Gastrocnemius medialis (tissue), 4 donors: Measurements from ENCODE around the gene STX3. TPM values are rescaled to one million over a fixed set of nuclear protein-coding genes. Genes with fewer than 3 reads are reported as not detected.
A peak's percentile ranks its signal among the peaks of the same experiment; 100 is the strongest.

Experiments
- ATAC-seq, 2 donors: fragments of 150-250 bp; one replicate each; pipeline ENCODE4 v1.9.1; 2016
- DNase-seq, 2 donors: peaks; one replicate each; pipeline ENCODE4 v3.0.0-alpha.2; 2019
- H3K27ac ChIP-seq, 4 donors: fragments of 200-600 bp; sonication (generic); 1 replicate in 1 of 4; 2 replicates in 3 of 4; pipeline ENCODE4 v1.5.1; 2016 to 2018; ENCODE audit warnings: mild to moderate bottlenecking in 2 of 4, moderate library complexity in 1 of 4
- H3K27me3 ChIP-seq, 3 donors: fragments of 200-600 bp; sonication (generic) in 2 of 3; 1 replicate in 1 of 3; 2 replicates in 2 of 3; pipeline versions ENCODE4 v1.5.1 to v1.6.0; 2016 to 2019; ENCODE audit warnings: mild to moderate bottlenecking in 1 of 3, moderate library complexity in 1 of 3
- H3K36me3 ChIP-seq, 2 donors: fragments of 200-600 bp; sonication (generic) in 1 of 2; one replicate each; pipeline ENCODE4 v1.5.1; 2017 to 2018
- H3K4me1 ChIP-seq, 2 donors: fragments of 200-600 bp; sonication (generic) in 1 of 2; one replicate each; pipeline ENCODE4 v1.5.1; 2016 to 2017; ENCODE audit warnings: mild to moderate bottlenecking in 2 of 2
- H3K4me3 ChIP-seq, 4 donors: fragments of 200-600 bp; sonication (generic) in 3 of 4; 1 replicate in 1 of 4; 2 replicates in 3 of 4; pipeline ENCODE4 v1.5.1; 2016 to 2019; ENCODE audit warnings: mild to moderate bottlenecking in 2 of 4
- H3K9me3 ChIP-seq, 3 donors: fragments of 200-600 bp; sonication (generic) in 2 of 3; 1 replicate in 1 of 3; 2 replicates in 2 of 3; pipeline ENCODE4 v1.5.1; 2016 to 2019
- POLR2A ChIP-seq, 2 donors: fragments of 450-650 bp; IDR thresholded peaks; one replicate each; pipeline ENCODE4 v1.6.1; 2017; ENCODE audit warnings: antibody characterized with exemption in 2 of 2, mild to moderate bottlenecking in 2 of 2, moderate library complexity in 2 of 2
- in situ Hi-C, 4 donors: fragments of 200-750 bp; cut with MboI; loops; one replicate each; pipeline versions ENCODE4 v1.15.0 to v1.8.0; 2017; ENCODE audit warnings: low sequenced_read_pairs in 4 of 4
- intact Hi-C: fragments of 100-400 bp; cut with DNase I; formaldehyde crosslinking; loops from one replicate; pipeline ENCODE4 v1.15.1; 2023; ENCODE audit warnings: low total_unique reads
- total RNA-seq, 4 donors: library from RNA; depleted of rRNA; stranded (reverse); fragments of >200 nt; gene quantifications; one replicate each; pipeline versions ENCODE4 v1.1.0 to v1.2.3, GENCODE V29; 2016
- TF ChIP-seq, protein P1 (sequence below), 5 experiments: fragments of 450-650 bp in 3 of 5; fragments of 200-600 bp in 2 of 5; sonication (generic) in 2 of 5; IDR thresholded peaks in 4 of 5; conservative IDR thresholded peaks in 1 of 5; 1 replicate in 4 of 5; 2 replicates in 1 of 5; pipeline ENCODE4 v1.5.1; 2016 to 2019; ENCODE audit warnings: antibody characterized with exemption in 5 of 5, mild to moderate bottlenecking in 3 of 5, moderate library complexity in 3 of 5

Gene STX3
- total RNA-seq, 4 donors from 2014 or later, result 8.3 to 23.4 (median 15.8) TPM

DNA sequence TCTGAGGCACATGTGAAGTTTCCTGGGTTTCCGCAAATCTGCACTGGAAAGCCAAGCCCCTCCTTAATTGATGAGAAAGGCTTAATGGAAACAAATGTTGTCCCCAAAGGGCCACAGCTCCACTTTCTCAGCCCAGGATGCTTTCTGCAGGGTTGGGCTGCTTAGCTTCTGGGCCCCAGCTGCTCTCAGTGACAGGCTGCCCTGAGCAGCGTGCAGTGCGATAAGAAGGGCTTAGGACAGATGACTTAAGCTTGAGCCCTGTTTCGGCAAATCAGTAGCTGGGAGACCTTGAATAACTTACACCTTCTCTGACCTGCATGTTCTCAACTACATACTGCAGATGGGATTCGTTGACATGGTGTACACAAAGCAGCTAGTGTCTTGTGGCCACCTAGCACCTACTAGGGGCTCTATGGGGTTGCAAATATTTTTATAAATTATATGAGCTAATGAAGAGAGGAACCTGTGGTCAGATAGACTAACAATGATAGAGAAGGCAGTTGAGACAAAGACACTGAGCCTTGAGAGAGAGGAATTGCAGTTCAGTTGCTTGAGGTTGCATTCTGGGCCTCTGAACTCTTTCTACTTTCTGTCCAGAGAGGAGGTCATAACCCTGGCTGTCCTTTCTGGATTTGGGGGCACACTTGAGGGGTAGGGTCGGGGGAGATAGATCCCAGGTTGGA is 11.5 kb downstream of the STX3 start:
- peaks cover 12 to 27% of the 10 kb centered on the region in 2 donors for H3K4me1 ChIP-seq

DNA sequence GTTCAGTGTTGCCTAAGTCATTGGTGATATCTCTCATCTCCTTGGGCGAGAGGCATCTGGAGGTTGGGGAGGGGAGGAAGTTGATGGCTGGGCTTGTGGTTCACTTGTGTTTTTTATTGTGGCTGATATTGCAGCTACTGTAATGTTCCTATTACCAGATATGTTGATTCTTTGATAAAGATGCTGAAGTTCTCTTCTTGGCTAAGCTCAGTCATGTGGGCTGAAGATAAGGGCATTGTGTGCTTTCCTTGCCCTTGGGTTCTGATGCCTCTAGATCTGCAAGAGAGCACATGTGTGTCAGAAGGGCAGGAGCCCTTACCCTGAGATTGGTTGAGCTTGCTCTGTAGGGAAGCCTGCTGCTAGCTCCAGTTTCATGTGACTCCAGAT is 12.0 kb downstream of the STX3 start:
- H3K27ac ChIP-seq, result no peak overlapping the region
- no peaks in the 10 kb centered on the region for H3K9me3 ChIP-seq
- in situ Hi-C loops, result no loop called here
- H3K36me3 ChIP-seq, result no peaks in the 10 kb centered on the region
- H3K27me3 ChIP-seq, result no peaks in the 10 kb centered on the region
- no peak for ATAC-seq
- no peak overlapping the region for H3K4me3 ChIP-seq
- peaks cover 13 to 27% of the 10 kb centered on the region in 2 donors for H3K4me1 ChIP-seq
- DNase-seq, result no peak
- intact Hi-C loops, result no loop called here
- TF ChIP-seq, protein P1, sequence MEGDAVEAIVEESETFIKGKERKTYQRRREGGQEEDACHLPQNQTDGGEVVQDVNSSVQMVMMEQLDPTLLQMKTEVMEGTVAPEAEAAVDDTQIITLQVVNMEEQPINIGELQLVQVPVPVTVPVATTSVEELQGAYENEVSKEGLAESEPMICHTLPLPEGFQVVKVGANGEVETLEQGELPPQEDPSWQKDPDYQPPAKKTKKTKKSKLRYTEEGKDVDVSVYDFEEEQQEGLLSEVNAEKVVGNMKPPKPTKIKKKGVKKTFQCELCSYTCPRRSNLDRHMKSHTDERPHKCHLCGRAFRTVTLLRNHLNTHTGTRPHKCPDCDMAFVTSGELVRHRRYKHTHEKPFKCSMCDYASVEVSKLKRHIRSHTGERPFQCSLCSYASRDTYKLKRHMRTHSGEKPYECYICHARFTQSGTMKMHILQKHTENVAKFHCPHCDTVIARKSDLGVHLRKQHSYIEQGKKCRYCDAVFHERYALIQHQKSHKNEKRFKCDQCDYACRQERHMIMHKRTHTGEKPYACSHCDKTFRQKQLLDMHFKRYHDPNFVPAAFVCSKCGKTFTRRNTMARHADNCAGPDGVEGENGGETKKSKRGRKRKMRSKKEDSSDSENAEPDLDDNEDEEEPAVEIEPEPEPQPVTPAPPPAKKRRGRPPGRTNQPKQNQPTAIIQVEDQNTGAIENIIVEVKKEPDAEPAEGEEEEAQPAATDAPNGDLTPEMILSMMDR (IDR thresholded peaks at IDR 0.05 in 4 of 5, conservative IDR thresholded peaks at IDR 0.05 in 1 of 5), result no peak

More for the DNA sequence above, 11.5 kb downstream of the STX3 start:
- DNase-seq (no peak), ATAC-seq (no peak)
- in situ Hi-C loops (no loop called here), intact Hi-C loops (no loop called here)
- Histone ChIP-seq H3K4me3 (no peak overlapping the region), H3K36me3 (no peaks in the 10 kb centered on the region), H3K27me3 (no peaks in the 10 kb centered on the region), H3K27ac (peak overlapping the region in 1 of 4 donors; percentile 18), H3K9me3 (no peaks in the 10 kb centered on the region)
- TF ChIP-seq, protein P1 (IDR thresholded peaks at IDR 0.05 in 4 of 5, conservative IDR thresholded peaks at IDR 0.05 in 1 of 5), result no peak
- TF ChIP-seq POLR2A (IDR thresholded peaks at IDR 0.05), result no peak

DNA sequence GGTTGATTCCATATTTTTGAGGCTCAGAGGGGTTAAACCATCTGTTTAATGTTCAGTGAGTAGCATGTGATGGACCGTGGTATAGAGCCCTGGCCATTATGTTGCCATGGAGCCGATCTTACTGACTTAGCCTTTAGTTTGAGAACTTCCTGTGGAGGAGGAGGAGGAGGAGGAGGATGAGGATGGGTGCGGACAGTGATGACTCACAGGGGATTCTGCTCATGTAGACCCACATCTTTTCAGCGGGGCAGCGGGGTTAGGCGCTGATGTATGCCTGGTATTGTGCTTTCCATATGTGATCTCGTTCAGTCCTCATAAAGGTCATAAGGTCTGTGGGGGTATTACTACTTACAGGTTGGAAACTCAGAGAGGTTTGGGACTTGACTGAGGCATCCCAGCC is 13.9 kb downstream of the STX3 start:
- TF ChIP-seq POLR2A (IDR thresholded peaks at IDR 0.05), result no peak
- intact Hi-C loops (no loop called here), in situ Hi-C loops (no loop called here)
- Histone ChIP-seq H3K4me1 (peaks cover 13 to 24% of the 10 kb centered on the region in 2 donors), H3K27me3 (no peaks in the 10 kb centered on the region), H3K4me3 (no peak overlapping the region), H3K36me3 (peaks cover 0 to 11% of the 10 kb centered on the region in 2 donors), H3K9me3 (no peaks in the 10 kb centered on the region), H3K27ac (peak overlapping the region in 2 of 4 donors; percentile 6 to 64)
- no peak for DNase-seq
- ATAC-seq, result no peak

DNA sequence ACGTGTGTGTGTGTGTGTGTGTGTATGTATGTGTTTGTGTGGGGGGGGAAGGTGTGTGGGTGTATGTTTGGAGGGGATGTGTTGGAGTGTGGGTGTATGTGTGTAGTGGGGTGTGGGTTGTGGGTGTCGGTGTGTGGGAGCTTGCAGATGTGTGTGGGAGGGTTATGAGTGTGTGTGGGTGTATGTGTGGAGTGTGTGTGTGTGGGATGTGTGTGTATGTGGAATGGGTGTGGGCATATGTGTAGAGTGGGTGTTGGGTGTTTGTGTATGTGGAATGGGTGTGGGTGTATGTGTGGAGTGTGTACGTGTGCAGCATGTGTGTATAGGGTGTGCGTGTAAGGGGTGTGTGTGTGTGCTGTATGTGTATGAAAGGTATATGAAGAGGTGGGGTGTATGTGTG is 14.7 kb downstream of the STX3 start:
- intact Hi-C loops (no loop called here), in situ Hi-C loops (loop anchor here in 1 of 4 donors (10.0 kb wide), 1 partner anchor 55 kb away; the partner anchor contains the start of gene OR10V1)
- Histone ChIP-seq H3K4me3 (no peak overlapping the region), H3K4me1 (peaks cover 13 to 23% of the 10 kb centered on the region in 2 donors), H3K36me3 (peaks cover 0 to 18% of the 10 kb centered on the region in 2 donors), H3K27me3 (no peaks in the 10 kb centered on the region), H3K27ac (peak overlapping the region in 3 of 4 donors; percentile 6 to 64 (median 8)), H3K9me3 (no peaks in the 10 kb centered on the region)
- DNase-seq (no peak), ATAC-seq (no peak)
- TF ChIP-seq POLR2A (IDR thresholded peaks at IDR 0.05), result no peak
- TF ChIP-seq, protein P1 (IDR thresholded peaks at IDR 0.05 in 4 of 5, conservative IDR thresholded peaks at IDR 0.05 in 1 of 5), result no peak

DNA sequence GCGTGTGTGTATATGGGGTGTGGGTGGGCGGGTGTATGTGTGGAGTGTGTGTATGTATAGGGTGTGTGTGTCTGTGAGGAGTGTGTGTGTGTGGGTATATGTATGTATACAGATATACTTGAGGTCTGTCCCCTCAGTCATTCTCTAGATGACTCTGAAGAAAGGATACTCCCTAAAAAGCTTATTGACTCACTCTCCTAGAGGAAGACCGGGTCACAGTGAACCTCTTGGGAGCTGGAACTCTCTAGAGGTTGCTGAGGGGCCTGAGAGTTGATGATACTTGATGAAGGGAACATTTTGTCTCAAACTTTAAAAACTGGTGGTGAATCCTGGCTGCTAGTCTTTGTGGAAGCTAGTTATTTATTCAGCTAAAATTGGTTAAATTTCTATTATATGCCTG is 15.1 kb downstream of the STX3 start:
- DNase-seq (no peak), ATAC-seq (peak; percentile 46 to 62)
- TF ChIP-seq POLR2A (IDR thresholded peaks at IDR 0.05), result no peak
- TF ChIP-seq, protein P1 (IDR thresholded peaks at IDR 0.05 in 4 of 5, conservative IDR thresholded peaks at IDR 0.05 in 1 of 5), result no peak
- peak overlapping the region in 3 of 4 donors; percentile 6 to 64 (median 8) for H3K27ac ChIP-seq
- H3K27me3 ChIP-seq, result no peaks in the 10 kb centered on the region
- H3K4me1 ChIP-seq, result peaks cover 13 to 18% of the 10 kb centered on the region in 2 donors
- no peak overlapping the region for H3K4me3 ChIP-seq
- intact Hi-C loops, result no loop called here
- peaks cover 0 to 22% of the 10 kb centered on the region in 2 donors for H3K36me3 ChIP-seq
- in situ Hi-C loops, result loop anchor here in 1 of 4 donors (10.0 kb wide), 1 partner anchor 56 kb away; the partner anchor contains the start of gene OR10V1
- H3K9me3 ChIP-seq, result no peaks in the 10 kb centered on the region
